Measurements from ENCODE around the gene APCDD1. TPM values are rescaled to one million over a fixed set of nuclear protein-coding genes. Genes with fewer than 3 reads are reported as not detected.
A peak's percentile ranks its signal among the peaks of the same experiment; 100 is the strongest.

APCDD1 gene
- total RNA-seq, 1 experiment from 2014 or later: not detected

DNA sequence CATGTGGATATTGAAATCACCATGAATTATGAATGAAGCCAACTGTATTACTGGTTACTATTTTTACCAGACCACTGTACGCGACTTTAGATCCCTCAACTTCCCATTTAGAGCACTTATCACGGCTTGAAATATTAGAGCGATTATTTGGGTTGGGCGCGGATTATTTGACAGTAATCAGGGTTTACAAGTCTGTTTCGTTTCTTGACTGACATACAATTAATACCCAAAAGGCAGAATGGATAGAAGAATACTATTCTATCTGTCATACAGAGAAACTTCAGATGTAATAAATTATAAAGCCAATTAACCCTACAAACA, 70.9 kb downstream of the APCDD1 start:
- ATAC-seq (no peak), DNase-seq (ENCODE audit: low read depth, low spot score) (no peak)
- Histone ChIP-seq H3K27me3 (ENCODE audit: insufficient read depth, low read length) (no peaks in the 10 kb centered on the region), H3K9me3 (ENCODE audit: control insufficient read depth in 1 of 2, insufficient read depth in 1 of 2, low read depth in 1 of 2, low read length in 2 of 2) (no peaks in the 10 kb centered on the region), H2AFZ (ENCODE audit: low read depth, low read length, poor library complexity, severe bottlenecking) (peak overlapping the region; percentile 45), H3K79me2 (ENCODE audit: insufficient read depth, low read length) (peaks cover 40% of the 10 kb centered on the region), H3K9me2 (ENCODE audit: insufficient read depth) (no peaks in the 10 kb centered on the region), H3K9ac (ENCODE audit: low read length) (no peak overlapping the region), H3K27ac (ENCODE audit: low read depth, low read length) (no peak overlapping the region), H3K4me3 (replicated peaks in 1 of 2; ENCODE audit: low read depth in 1 of 2, low read length in 2 of 2) (peak overlapping the region; percentile 79 to 95), H3K4me1 (ENCODE audit: control insufficient read depth in 1 of 2, insufficient read depth in 2 of 2, low read length in 2 of 2) (peaks cover 7 to 17% of the 10 kb centered on the region in 2 experiments; a peak in 3 of 4 replicates), H3K4me2 (ENCODE audit: low read length) (peak overlapping the region; percentile 95), H4K20me1 (ENCODE audit: insufficient read depth) (no peaks in the 10 kb centered on the region; the same call in 1 of the 2 replicates), H3K36me3 (ENCODE audit: control insufficient read depth in 1 of 2, insufficient read depth in 2 of 2, low read length in 2 of 2) (no peaks in the 10 kb centered on the region)
- intact Hi-C loops (cut with micrococcal nuclease): no loop called here
- CTCF ChIA-PET: interaction anchor here (0.6 kb wide), 1 partner anchor 326 kb away, joined by 3 read pairs; no protein-coding TSS in a partner anchor
- RAD21 ChIA-PET (ENCODE audit: low non-redundant PET in 1 of 2, low total read pairs in 2 of 2, uncharacterized antibody in 2 of 2, unreplicated experiment in 2 of 2): no interaction called here
- no TSS peak for BruUV-seq (replicated peaks)
- POLR2A ChIA-PET: interaction anchor here (1.0 kb wide), 1 partner anchor 46 kb away, joined by 5 read pairs; no protein-coding TSS in a partner anchor
- TF ChIP-seq YY1 (IDR thresholded peaks at IDR 0.05; ENCODE audit: extremely low read depth, insufficient replicate concordance, low read depth, low read length) (no peak), POLR2A (IDR thresholded peaks at IDR 0.05; ENCODE audit: borderline replicate concordance, extremely low read depth, insufficient read depth, insufficient read length) (no peak)

DNA sequence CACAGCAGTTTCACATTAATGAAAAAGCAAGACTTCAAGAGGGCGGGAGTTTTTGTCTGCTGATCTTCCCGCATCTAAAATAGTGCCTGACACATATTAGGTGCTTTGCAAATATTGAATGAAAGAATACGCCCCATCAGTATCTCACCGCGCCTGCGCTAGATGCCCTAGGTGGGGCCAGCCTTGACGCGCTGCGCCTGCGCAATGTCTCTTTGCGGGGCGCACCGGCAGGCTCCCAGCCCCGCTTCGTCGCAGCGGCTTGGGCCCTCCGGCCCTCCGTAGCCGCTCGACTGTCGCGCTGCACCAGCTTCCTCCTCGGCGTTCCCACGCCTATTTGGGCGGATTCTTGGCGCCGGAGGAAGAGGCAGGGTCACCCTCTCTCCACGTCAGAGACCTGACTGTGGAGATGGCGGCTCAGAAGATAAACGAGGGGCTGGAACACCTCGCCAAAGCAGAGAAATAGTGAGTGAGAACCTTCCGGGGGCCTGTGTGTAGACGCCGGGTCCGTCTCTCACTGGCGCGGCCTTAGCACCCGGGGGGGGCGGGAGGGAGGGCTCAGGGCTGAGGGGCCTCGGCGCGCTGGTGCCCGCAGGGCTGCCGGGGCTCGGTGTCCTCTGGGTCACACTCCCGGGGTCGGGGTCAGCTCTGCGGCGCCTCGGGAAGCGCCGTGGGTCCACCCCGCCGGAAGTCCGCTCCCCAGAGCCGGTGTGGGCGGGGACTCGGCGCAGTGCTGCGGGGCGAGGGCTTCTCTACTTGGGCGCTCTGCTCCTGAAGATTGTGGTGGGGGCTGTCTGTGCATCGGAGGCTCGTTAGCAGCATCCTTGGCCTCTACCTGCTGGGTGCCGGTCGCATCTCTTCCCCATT, 71.5 kb downstream of the APCDD1 start, which contains the start of gene NAPG:
TSS of gene NAPG (plus strand) at position 331 of the 864 bp plus-strand sequence. CDS start at position 407, 76 bp downstream.
- Histone ChIP-seq H3K4me1 (ENCODE audit: control insufficient read depth in 1 of 2, insufficient read depth in 2 of 2, low read length in 2 of 2) (peaks cover 10 to 17% of the 10 kb centered on the region in 2 experiments), H3K27me3 (ENCODE audit: insufficient read depth, low read length) (no peaks in the 10 kb centered on the region), H3K36me3 (ENCODE audit: control insufficient read depth in 1 of 2, insufficient read depth in 2 of 2, low read length in 2 of 2) (no peaks in the 10 kb centered on the region; a peak in 1 of 4 replicates), H3K27ac (ENCODE audit: low read depth, low read length) (peak within 1 kb of the TSS; percentile 26; the same call in 1 of the 2 replicates), H3K79me2 (ENCODE audit: insufficient read depth, low read length) (peaks cover 46% of the 10 kb centered on the region), H3K4me3 (replicated peaks in 1 of 2; ENCODE audit: low read depth in 1 of 2, low read length in 2 of 2) (peak within 1 kb of the TSS; percentile 79 to 95), H3K9ac (ENCODE audit: low read length) (peak within 1 kb of the TSS; percentile 67), H2AFZ (ENCODE audit: low read depth, low read length, poor library complexity, severe bottlenecking) (peak within 1 kb of the TSS; percentile 68), H3K4me2 (ENCODE audit: low read length) (peak within 1 kb of the TSS; percentile 95), H3K9me3 (ENCODE audit: control insufficient read depth in 1 of 2, insufficient read depth in 1 of 2, low read depth in 1 of 2, low read length in 2 of 2) (no peaks in the 10 kb centered on the region), H3K9me2 (ENCODE audit: insufficient read depth) (no peaks in the 10 kb centered on the region), H4K20me1 (ENCODE audit: insufficient read depth) (no peaks in the 10 kb centered on the region; the same call in 1 of the 2 replicates)
- ATAC-seq (peak; percentile 90), DNase-seq (ENCODE audit: low read depth, low spot score) (peak; percentile 83)
- ChIA-PET RAD21 (ENCODE audit: low non-redundant PET in 1 of 2, low total read pairs in 2 of 2, uncharacterized antibody in 2 of 2, unreplicated experiment in 2 of 2) (no interaction called here), POLR2A (interaction anchor here (0.6 to 1.0 kb wide), 2 partner anchors 46 to 594 kb away, joined by 3 to 5 read pairs; no protein-coding TSS in a partner anchor), CTCF (interaction anchor here (0.6 kb wide), 1 partner anchor 326 kb away, joined by 3 read pairs; no protein-coding TSS in a partner anchor)
- no TSS peak for BruUV-seq (replicated peaks)
- intact Hi-C loops (cut with micrococcal nuclease): no loop called here
- TF ChIP-seq TCF7L2 (IDR thresholded peaks at IDR 0.05; ENCODE audit: borderline replicate concordance, extremely low read depth, insufficient read depth, insufficient read length): no peak
- TF ChIP-seq RAD21 (IDR thresholded peaks at IDR 0.05; ENCODE audit: low read depth): no peak
- TF ChIP-seq CTCF (IDR thresholded peaks at IDR 0.05 in 2 of 3, conservative IDR thresholded peaks at IDR 0.05 in 1 of 3; ENCODE audit: borderline replicate concordance in 1 of 3, insufficient read depth in 1 of 3, low read depth in 2 of 3, low read length in 2 of 3): no peak
- TF ChIP-seq EZH2phosphoT487 (IDR thresholded peaks at IDR 0.05; ENCODE audit: borderline replicate concordance): no peak
- no peak for TF ChIP-seq SRF (IDR thresholded peaks at IDR 0.05; ENCODE audit: low read depth)
- TF ChIP-seq CEBPB (IDR thresholded peaks at IDR 0.05; ENCODE audit: low read depth): no peak
- no peak for TF ChIP-seq POLR2A (IDR thresholded peaks at IDR 0.05; ENCODE audit: borderline replicate concordance, extremely low read depth, insufficient read depth, insufficient read length)
- peak; percentile 32; the same call in 1 of the 2 replicates for TF ChIP-seq ZFX (IDR thresholded peaks at IDR 0.05)
- TF ChIP-seq SP1 (IDR thresholded peaks at IDR 0.05; ENCODE audit: low read depth): peak; percentile 44
- TF ChIP-seq YY1 (IDR thresholded peaks at IDR 0.05; ENCODE audit: extremely low read depth, insufficient replicate concordance, low read depth, low read length): no peak
- peak; percentile 85 for TF ChIP-seq POLR2AphosphoS5 (IDR thresholded peaks at IDR 0.05; ENCODE audit: low read depth, low read length)
- 0 out of 2 replicates have a peak, but pooled peaks have one; percentile 20 for TF ChIP-seq SIN3A (IDR thresholded peaks at IDR 0.05; ENCODE audit: low read depth)
- TF ChIP-seq ZBTB33 (IDR thresholded peaks at IDR 0.05; ENCODE audit: extremely low read depth, insufficient replicate concordance, low read length): peak; percentile 56
- no peak for TF ChIP-seq EZH2 (IDR thresholded peaks at IDR 0.05)
